ENCODE results near the gene CBX7. TPM values are rescaled to one million over a fixed set of nuclear protein-coding genes. Genes with fewer than 3 reads are reported as not detected.

Gene CBX7
- total and polyA plus RNA-seq, 2 of the 4 experiments (the other 2 are of a cell fraction): 0.90 to 3.6 TPM

DNA sequence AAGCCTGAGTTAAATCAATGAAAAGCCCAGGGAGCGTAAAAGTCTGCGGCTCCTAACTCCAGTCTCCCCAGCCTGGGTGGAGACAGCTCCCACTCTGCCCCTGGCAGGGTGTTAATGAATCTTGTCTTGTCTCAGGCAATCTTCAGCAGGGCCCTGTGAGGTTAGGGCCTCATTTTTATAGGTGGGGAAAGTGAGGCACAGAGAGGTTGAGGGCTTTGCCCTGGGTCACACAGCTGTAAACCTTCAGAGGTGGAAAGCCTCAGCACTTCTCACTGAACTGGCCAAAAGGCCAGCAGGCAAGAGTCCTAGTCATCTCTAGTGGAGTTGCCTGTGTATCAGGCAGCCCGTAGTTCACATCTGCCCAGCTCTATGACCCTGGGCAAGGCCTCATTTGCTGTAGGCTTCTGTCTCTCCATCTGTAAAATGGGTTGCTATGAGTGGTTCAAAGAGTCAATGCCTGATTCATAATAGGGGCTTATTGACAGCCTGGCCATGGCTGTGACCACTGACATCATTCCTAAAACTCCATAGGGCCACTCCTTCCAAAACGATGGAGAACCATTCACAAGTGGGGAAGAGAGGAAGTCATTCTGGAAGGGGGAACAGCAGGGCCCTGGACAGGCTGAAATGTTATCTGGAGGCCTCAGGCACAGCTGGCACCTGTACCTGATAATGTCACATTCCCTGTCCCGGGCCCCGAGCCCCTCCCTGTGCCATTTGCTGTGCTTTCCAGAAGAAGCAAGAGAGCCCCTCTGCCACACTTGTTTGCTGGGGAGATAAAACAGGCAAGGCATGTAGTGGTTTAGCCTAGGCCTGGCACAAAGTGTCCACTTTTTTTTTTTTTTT lies 6.0 kb downstream of the CBX7 start:
- dilution Hi-C loops (cut with HindIII; ENCODE audit: low sequenced_read_pairs, unreplicated experiment): no loop called here
- Histone ChIP-seq H3K9ac (ENCODE audit: low read depth, low read length) (peak overlapping the region; percentile 42), H3K56ac (ENCODE audit: extremely low read depth, insufficient read depth, low read length) (no peak overlapping the region), H4K20me1 (ENCODE audit: insufficient read depth, low read length) (no peaks in the 10 kb centered on the region), H3K36me3 (ENCODE audit: control insufficient read depth, insufficient read depth, low read length) (0 out of 2 replicates have a peak, but pooled peaks cover 2% of the 10 kb centered on the region), H3K4ac (ENCODE audit: low read depth, low read length) (peak overlapping the region; percentile 40; the same call in 1 of the 2 replicates), H3K4me3 (ENCODE audit: insufficient read depth, low read depth, low read length) (no peak overlapping the region), H2BK5ac (ENCODE audit: low read depth, low read length, poor library complexity, severe bottlenecking) (no peak overlapping the region), H3K27ac (ENCODE audit: insufficient read depth, low read length) (peak overlapping the region; percentile 62; the same call in 1 of the 2 replicates), H2BK120ac (ENCODE audit: low read depth, low read length) (no peak overlapping the region), H3K27me3 (ENCODE audit: control insufficient read depth, insufficient read depth, low read length) (no peaks in the 10 kb centered on the region), H3K18ac (ENCODE audit: low read depth, low read length) (no peak overlapping the region), H4K91ac (ENCODE audit: insufficient read depth, low read depth, low read length) (no peak overlapping the region), H3K14ac (replicated peaks; ENCODE audit: low read depth, low read length) (peak overlapping the region; percentile 56; the same call in 1 of the 2 replicates), H3K9me1 (ENCODE audit: insufficient read depth, low read length) (no peaks in the 10 kb centered on the region), H3K79me1 (ENCODE audit: low read depth in 1 of 2, low read length in 2 of 2) (no peaks in the 10 kb centered on the region; a peak in 1 of 4 replicates), H2BK20ac (ENCODE audit: low read depth, low read length) (no peak overlapping the region), H4K8ac (ENCODE audit: low read depth in 2 of 2, low read length in 2 of 2) (peak overlapping the region in 1 of 2 experiments; percentile 63; a peak in 2 of 4 replicates), H2AFZ (replicated peaks; ENCODE audit: low read length, poor library complexity) (peak overlapping the region; percentile 93), H2AK9ac (replicated peaks; ENCODE audit: low read depth, low read length, poor library complexity) (peak overlapping the region; percentile 86), H3K4me2 (ENCODE audit: low read depth, low read length) (peak overlapping the region; percentile 69), H4K5ac (ENCODE audit: low read depth, low read length) (peak overlapping the region; percentile 30), H2AK5ac (ENCODE audit: low read depth, low read length) (peak overlapping the region; percentile 1; the same call in 1 of the 2 replicates), H3K4me1 (ENCODE audit: control insufficient read depth, insufficient read depth, low read length) (peaks cover 7% of the 10 kb centered on the region), H2BK15ac (ENCODE audit: low read depth, low read length) (no peak overlapping the region), H3K9me3 (ENCODE audit: control insufficient read depth, insufficient read depth, low read length) (no peaks in the 10 kb centered on the region), H3K23ac (ENCODE audit: low read depth, low read length) (peak overlapping the region; percentile 48; the same call in 1 of the 2 replicates)
- 70% methylated on average over 2 of the region's 6 CpGs; no CpG with 5 or more reads in 1 of the 2 experiments for WGBS, 2 experiments (ENCODE audit: extremely low coverage in 2 of 2, insufficient read length in 1 of 2)
- ChIA-PET POLR2A (ENCODE audit: unreplicated experiment) (no interaction called here), CTCF (no interaction called here)
- no TSS peak for BruUV-seq (replicated peaks)
- DNase-seq (no peak), ATAC-seq (ENCODE audit: low read depth) (no peak)
- TF ChIP-seq BHLHE40 (IDR thresholded peaks at IDR 0.05; ENCODE audit: low read depth, low read length) (no peak), RCOR1 (IDR thresholded peaks at IDR 0.05; ENCODE audit: insufficient replicate concordance, low read length) (no peak), MXI1 (IDR thresholded peaks at IDR 0.05; ENCODE audit: borderline replicate concordance, low read depth, low read length) (no peak)
- TF ChIP-seq, protein P1, sequence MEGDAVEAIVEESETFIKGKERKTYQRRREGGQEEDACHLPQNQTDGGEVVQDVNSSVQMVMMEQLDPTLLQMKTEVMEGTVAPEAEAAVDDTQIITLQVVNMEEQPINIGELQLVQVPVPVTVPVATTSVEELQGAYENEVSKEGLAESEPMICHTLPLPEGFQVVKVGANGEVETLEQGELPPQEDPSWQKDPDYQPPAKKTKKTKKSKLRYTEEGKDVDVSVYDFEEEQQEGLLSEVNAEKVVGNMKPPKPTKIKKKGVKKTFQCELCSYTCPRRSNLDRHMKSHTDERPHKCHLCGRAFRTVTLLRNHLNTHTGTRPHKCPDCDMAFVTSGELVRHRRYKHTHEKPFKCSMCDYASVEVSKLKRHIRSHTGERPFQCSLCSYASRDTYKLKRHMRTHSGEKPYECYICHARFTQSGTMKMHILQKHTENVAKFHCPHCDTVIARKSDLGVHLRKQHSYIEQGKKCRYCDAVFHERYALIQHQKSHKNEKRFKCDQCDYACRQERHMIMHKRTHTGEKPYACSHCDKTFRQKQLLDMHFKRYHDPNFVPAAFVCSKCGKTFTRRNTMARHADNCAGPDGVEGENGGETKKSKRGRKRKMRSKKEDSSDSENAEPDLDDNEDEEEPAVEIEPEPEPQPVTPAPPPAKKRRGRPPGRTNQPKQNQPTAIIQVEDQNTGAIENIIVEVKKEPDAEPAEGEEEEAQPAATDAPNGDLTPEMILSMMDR (conservative IDR thresholded peaks at IDR 0.05; ENCODE audit: low read depth, low read length): no peak
- TF ChIP-seq, protein P2, sequence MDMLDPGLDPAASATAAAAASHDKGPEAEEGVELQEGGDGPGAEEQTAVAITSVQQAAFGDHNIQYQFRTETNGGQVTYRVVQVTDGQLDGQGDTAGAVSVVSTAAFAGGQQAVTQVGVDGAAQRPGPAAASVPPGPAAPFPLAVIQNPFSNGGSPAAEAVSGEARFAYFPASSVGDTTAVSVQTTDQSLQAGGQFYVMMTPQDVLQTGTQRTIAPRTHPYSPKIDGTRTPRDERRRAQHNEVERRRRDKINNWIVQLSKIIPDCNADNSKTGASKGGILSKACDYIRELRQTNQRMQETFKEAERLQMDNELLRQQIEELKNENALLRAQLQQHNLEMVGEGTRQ (IDR thresholded peaks at IDR 0.05; ENCODE audit: low read depth, low read length): no peak
- in situ Hi-C loops (cut with MboI; ENCODE audit: low sequenced_read_pairs): no loop called here
- intact Hi-C loops (cut with micrococcal nuclease): no loop called here

Data from IMR-90 (cell line).